HepG2 (cell line): ENCODE measurements around the gene CLPTM1L.

ENCODE experiments used
- EHMT2 ChIP-seq: fragments of 200-600 bp; sonication (generic); IDR thresholded peaks from 2 replicates; pipeline ENCODE4 v1.7.0; 2017; ENCODE audit warnings: antibody characterized with exemption, low read depth, low read length, borderline replicate concordance
- EP300 ChIP-seq, 3 experiments: sonication (generic) in 1 of 3; formaldehyde crosslinking in 1 of 3; IDR thresholded peaks; 2 replicates each; pipeline versions ENCODE4 v1.5.1 to v1.6.1; 2011 to 2020; ENCODE audit warnings: low read depth in 2 of 3, low read length in 2 of 3, borderline replicate concordance in 1 of 3, improper control_type of control experiment in 1 of 3, mild to moderate bottlenecking in 1 of 3, missing genetic modification reagents in 1 of 3, moderate library complexity in 1 of 3
- PRMT3 ChIP-seq: sonication (generic); formaldehyde crosslinking; IDR thresholded peaks from 2 replicates; pipeline ENCODE4 v1.8.1; 2022; ENCODE audit warnings: low read depth, mild to moderate bottlenecking, moderate library complexity, missing genetic modification reagents, borderline replicate concordance
- ZBTB21 ChIP-seq: sonication (generic); formaldehyde crosslinking; IDR thresholded peaks from 2 replicates; pipeline ENCODE4 v1.4.0; 2020; ENCODE audit warnings: missing genetic modification reagents
- ZNF354B ChIP-seq: sonication (generic); formaldehyde crosslinking; IDR thresholded peaks from 2 replicates; pipeline ENCODE4 v1.8.0; 2022; ENCODE audit warnings: mild to moderate bottlenecking, missing genetic modification reagents
- TF ChIP-seq, protein P1 (sequence below): sonication (generic); IDR thresholded peaks from 2 replicates; pipeline ENCODE4 v1.6.1; 2016; ENCODE audit warnings: low read depth, borderline replicate concordance
- TF ChIP-seq, protein P2 (sequence below): sonication (generic); formaldehyde crosslinking; IDR thresholded peaks from 2 replicates; pipeline ENCODE4 v1.5.0; 2020; ENCODE audit warnings: mild to moderate bottlenecking, missing genetic modification reagents, moderate library complexity
- TF ChIP-seq, protein P3 (sequence below): sonication (generic); formaldehyde crosslinking; IDR thresholded peaks from 2 replicates; pipeline ENCODE4 v1.8.1; 2023; ENCODE audit warnings: missing genetic modification reagents, mild to moderate bottlenecking, borderline replicate concordance
- TF ChIP-seq, protein P4 (sequence below), 2 experiments: IDR thresholded peaks; 2 replicates each; pipeline ENCODE4 v1.6.1; 2011 to 2012; ENCODE audit warnings: low read length in 2 of 2, borderline replicate concordance in 1 of 2, low read depth in 1 of 2, mild to moderate bottlenecking in 1 of 2, moderate library complexity in 1 of 2

DNA sequence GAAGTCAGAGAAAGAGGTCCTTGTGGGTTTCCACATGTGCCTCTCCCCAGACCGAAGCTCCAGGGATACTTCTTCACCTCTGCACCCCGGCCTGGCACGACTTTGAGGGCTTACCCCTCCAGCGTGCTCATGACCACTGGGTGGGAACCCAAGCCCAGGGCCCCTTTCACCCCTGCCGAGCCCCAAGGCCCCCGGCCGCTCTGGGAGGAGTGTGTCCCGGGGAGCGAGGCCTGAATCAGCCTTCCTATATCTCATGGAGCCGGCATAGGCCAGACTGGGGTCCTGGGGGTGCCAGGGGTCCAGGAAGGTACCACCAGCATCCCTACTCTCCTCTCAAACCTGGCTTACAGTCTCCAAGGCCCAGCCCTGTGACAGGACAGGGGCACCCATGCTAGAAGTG, 67.1 kb downstream of the CLPTM1L start:
- TF ChIP-seq ZNF354B: no peak
- TF ChIP-seq, protein P1, sequence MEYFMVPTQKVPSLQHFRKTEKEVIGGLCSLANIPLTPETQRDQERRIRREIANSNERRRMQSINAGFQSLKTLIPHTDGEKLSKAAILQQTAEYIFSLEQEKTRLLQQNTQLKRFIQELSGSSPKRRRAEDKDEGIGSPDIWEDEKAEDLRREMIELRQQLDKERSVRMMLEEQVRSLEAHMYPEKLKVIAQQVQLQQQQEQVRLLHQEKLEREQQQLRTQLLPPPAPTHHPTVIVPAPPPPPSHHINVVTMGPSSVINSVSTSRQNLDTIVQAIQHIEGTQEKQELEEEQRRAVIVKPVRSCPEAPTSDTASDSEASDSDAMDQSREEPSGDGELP: no peak
- TF ChIP-seq, protein P2, sequence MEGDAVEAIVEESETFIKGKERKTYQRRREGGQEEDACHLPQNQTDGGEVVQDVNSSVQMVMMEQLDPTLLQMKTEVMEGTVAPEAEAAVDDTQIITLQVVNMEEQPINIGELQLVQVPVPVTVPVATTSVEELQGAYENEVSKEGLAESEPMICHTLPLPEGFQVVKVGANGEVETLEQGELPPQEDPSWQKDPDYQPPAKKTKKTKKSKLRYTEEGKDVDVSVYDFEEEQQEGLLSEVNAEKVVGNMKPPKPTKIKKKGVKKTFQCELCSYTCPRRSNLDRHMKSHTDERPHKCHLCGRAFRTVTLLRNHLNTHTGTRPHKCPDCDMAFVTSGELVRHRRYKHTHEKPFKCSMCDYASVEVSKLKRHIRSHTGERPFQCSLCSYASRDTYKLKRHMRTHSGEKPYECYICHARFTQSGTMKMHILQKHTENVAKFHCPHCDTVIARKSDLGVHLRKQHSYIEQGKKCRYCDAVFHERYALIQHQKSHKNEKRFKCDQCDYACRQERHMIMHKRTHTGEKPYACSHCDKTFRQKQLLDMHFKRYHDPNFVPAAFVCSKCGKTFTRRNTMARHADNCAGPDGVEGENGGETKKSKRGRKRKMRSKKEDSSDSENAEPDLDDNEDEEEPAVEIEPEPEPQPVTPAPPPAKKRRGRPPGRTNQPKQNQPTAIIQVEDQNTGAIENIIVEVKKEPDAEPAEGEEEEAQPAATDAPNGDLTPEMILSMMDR: no peak
- TF ChIP-seq, protein P3, sequence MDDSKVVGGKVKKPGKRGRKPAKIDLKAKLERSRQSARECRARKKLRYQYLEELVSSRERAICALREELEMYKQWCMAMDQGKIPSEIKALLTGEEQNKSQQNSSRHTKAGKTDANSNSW (CRISPR knock-in tag): no peak
- TF ChIP-seq, protein P4, sequence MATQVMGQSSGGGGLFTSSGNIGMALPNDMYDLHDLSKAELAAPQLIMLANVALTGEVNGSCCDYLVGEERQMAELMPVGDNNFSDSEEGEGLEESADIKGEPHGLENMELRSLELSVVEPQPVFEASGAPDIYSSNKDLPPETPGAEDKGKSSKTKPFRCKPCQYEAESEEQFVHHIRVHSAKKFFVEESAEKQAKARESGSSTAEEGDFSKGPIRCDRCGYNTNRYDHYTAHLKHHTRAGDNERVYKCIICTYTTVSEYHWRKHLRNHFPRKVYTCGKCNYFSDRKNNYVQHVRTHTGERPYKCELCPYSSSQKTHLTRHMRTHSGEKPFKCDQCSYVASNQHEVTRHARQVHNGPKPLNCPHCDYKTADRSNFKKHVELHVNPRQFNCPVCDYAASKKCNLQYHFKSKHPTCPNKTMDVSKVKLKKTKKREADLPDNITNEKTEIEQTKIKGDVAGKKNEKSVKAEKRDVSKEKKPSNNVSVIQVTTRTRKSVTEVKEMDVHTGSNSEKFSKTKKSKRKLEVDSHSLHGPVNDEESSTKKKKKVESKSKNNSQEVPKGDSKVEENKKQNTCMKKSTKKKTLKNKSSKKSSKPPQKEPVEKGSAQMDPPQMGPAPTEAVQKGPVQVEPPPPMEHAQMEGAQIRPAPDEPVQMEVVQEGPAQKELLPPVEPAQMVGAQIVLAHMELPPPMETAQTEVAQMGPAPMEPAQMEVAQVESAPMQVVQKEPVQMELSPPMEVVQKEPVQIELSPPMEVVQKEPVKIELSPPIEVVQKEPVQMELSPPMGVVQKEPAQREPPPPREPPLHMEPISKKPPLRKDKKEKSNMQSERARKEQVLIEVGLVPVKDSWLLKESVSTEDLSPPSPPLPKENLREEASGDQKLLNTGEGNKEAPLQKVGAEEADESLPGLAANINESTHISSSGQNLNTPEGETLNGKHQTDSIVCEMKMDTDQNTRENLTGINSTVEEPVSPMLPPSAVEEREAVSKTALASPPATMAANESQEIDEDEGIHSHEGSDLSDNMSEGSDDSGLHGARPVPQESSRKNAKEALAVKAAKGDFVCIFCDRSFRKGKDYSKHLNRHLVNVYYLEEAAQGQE (IDR thresholded peaks at IDR 0.05; ENCODE audit: borderline replicate concordance in 1 of 2, low read depth in 1 of 2, low read length in 2 of 2): no peak
- TF ChIP-seq EHMT2: no peak
- no peak for TF ChIP-seq PRMT3 (CRISPR knock-in tag)
- TF ChIP-seq ZBTB21 (CRISPR knock-in tag): no peak
- TF ChIP-seq EP300 (IDR thresholded peaks at IDR 0.05; ENCODE audit: low read depth in 2 of 2, low read length in 2 of 2): no peak
- no peak for TF ChIP-seq EP300 (CRISPR knock-in tag; IDR thresholded peaks at IDR 0.05; ENCODE audit: borderline replicate concordance)
